Heart left ventricle (tissue), 13 donors: ENCODE data around the gene TRIM44.
"Not testable (repeated sequence)": the region's sequence is repeated elsewhere in the genome, so short reads cannot be mapped to it uniquely, and the experiment has no call there.

Source experiments
- POLR2A ChIP-seq, 2 donors: fragments of 450-650 bp; IDR thresholded peaks; one replicate each; pipeline ENCODE4 v1.6.1; 2017; ENCODE audit warnings: antibody characterized with exemption in 2 of 2, mild to moderate bottlenecking in 2 of 2, moderate library complexity in 2 of 2
- TF ChIP-seq, protein P1 (sequence below), 12 donors: fragments of 200-600 bp; sonication (generic) in 4 of 12; IDR thresholded peaks; one replicate each; pipeline versions ENCODE4 v1.5.0 to v1.8.0; 2018 to 2022; ENCODE audit warnings: antibody characterized with exemption in 12 of 12, mild to moderate bottlenecking in 5 of 12
- donor health status: ischemic (EF 13 %, LVEDD 7.1; RV severe dilation, severe dysfunction).
- donor health status: DM: no; HTN: yes; CAD: no.
- donor health status: DM: no; HTN: no; CAD: no.
- donor health status: ischemic (EF 25% LVEDD 6.9; RV normal size, moderate dysfunction).
- donor health status: ischemic (EF 25% LVEDD 5.7; RV mildly dilated, moderate dysfunction).
- donor health status: ischemic (EF 35%, LVEDD 5.7; RV mildly dilated, moderate dysfunction).
- donor health status: nonischemic (EF 11% LVEDD 7.7; RV severe dilation, severe dysfunction).
- donor health status: DM: yes; HTN: yes; CAD: no.
- donor health status: PGD.
- donor health status: ischemic (EF 29% LVEDD 5.4; RV normal size, mild dysfunction).
- donor health status: nonischemic (EF 23%, LVEDD 6.1; RV moderate dilation, normal function).

DNA sequence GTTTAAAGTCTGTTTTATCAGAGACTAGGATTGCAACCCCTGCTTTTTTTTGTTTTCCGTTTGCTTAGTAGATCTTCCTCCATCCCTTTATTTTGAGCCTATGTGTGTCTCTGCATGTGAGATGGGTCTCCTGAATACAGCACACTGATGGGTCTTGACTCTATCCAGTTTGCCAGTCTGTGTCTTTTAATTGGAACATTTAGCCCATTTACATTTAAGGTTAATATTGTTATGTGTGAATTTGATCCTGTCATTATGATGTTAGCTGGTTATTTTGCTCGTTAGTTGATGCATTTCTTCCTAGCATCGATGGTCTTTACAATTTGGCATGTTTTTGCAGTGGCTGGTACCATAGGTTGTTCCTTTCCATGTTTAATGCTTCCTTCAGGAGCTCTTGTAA is 114.7 kb downstream of the TRIM44 start:
- TF ChIP-seq, protein P1, sequence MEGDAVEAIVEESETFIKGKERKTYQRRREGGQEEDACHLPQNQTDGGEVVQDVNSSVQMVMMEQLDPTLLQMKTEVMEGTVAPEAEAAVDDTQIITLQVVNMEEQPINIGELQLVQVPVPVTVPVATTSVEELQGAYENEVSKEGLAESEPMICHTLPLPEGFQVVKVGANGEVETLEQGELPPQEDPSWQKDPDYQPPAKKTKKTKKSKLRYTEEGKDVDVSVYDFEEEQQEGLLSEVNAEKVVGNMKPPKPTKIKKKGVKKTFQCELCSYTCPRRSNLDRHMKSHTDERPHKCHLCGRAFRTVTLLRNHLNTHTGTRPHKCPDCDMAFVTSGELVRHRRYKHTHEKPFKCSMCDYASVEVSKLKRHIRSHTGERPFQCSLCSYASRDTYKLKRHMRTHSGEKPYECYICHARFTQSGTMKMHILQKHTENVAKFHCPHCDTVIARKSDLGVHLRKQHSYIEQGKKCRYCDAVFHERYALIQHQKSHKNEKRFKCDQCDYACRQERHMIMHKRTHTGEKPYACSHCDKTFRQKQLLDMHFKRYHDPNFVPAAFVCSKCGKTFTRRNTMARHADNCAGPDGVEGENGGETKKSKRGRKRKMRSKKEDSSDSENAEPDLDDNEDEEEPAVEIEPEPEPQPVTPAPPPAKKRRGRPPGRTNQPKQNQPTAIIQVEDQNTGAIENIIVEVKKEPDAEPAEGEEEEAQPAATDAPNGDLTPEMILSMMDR (IDR thresholded peaks at IDR 0.05) = not testable (repeated sequence)
- TF ChIP-seq POLR2A (IDR thresholded peaks at IDR 0.05) = not testable (repeated sequence)
